Breast epithelium (tissue), 3 donors: ENCODE measurements around the gene PLEKHF1.

Experiments used
- CTCF ChIP-seq, 3 donors: fragments of 450-650 bp; IDR thresholded peaks; one replicate each; pipeline ENCODE4 v1.5.1; 2016 to 2017; ENCODE audit warnings: antibody characterized with exemption in 3 of 3, mild to moderate bottlenecking in 3 of 3, moderate library complexity in 3 of 3
- POLR2A ChIP-seq: fragments of 450-650 bp; IDR thresholded peaks from one replicate; pipeline ENCODE4 v1.6.1; 2016; ENCODE audit warnings: antibody characterized with exemption, mild to moderate bottlenecking, moderate library complexity

DNA sequence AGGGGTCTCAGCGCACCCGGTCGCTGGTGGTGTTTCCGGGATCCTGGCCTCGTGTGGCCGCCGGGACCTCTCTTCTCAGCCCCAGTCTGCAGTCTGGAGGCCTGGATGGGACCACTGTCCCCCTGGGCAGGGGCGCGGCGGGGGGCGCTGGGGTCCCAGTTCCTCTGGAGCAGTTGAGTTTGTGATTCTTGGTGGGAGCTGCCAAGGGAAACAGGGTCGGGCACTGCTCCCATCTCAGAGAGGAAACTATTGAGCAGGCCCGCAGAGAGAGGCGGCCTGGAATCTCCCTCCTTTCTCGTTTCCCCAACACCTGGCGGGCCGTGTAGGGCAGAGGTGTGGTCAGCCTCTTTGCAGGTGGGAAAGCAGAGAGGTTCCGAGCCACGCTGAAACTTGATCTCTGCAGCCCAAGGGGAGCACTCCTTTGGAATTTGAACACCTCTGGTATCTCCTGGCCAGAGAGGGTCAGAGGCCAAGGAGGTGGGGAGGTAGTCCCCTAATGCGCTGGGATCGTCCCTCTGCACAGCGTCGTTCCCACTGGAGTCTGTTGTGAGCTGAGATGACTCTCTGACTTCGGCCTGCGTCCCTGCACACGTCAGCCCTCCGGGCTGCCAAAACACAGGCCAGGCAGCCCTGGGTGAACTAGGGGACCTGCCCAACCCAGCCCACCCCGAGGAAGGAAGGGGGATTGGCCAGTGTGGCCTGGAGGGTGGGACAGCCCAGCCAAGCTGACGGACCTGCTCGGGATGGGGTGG lies 741 bp downstream of the PLEKHF1 start:
- TF ChIP-seq CTCF (IDR thresholded peaks at IDR 0.05) = no peak
- no peak for TF ChIP-seq POLR2A
